Rectal smooth muscle tissue (tissue), 1 donor: ENCODE measurements around the gene NRXN2.

Experiments
- H3K27ac ChIP-seq: one replicate; pipeline ENCODE4 v1.7.0; 2013; ENCODE audit warnings: low read depth, low read length, inconsistent platforms
- H3K27me3 ChIP-seq: one replicate; pipeline ENCODE4 v1.7.0; 2013; ENCODE audit warnings: low read length; ENCODE audit not compliant: control insufficient read depth, insufficient read depth
- H3K36me3 ChIP-seq: one replicate; pipeline ENCODE4 v1.7.0; 2013; ENCODE audit warnings: low read length; ENCODE audit not compliant: control insufficient read depth, insufficient read depth
- H3K4me1 ChIP-seq: one replicate; pipeline ENCODE4 v1.7.0; 2013; ENCODE audit warnings: low read length; ENCODE audit not compliant: control insufficient read depth, insufficient read depth
- H3K4me3 ChIP-seq: one replicate; pipeline ENCODE4 v1.7.0; 2013; ENCODE audit warnings: low read length
- H3K9ac ChIP-seq: one replicate; pipeline ENCODE4 v1.7.0; 2013; ENCODE audit warnings: low read length

NRXN2 gene

DNA sequence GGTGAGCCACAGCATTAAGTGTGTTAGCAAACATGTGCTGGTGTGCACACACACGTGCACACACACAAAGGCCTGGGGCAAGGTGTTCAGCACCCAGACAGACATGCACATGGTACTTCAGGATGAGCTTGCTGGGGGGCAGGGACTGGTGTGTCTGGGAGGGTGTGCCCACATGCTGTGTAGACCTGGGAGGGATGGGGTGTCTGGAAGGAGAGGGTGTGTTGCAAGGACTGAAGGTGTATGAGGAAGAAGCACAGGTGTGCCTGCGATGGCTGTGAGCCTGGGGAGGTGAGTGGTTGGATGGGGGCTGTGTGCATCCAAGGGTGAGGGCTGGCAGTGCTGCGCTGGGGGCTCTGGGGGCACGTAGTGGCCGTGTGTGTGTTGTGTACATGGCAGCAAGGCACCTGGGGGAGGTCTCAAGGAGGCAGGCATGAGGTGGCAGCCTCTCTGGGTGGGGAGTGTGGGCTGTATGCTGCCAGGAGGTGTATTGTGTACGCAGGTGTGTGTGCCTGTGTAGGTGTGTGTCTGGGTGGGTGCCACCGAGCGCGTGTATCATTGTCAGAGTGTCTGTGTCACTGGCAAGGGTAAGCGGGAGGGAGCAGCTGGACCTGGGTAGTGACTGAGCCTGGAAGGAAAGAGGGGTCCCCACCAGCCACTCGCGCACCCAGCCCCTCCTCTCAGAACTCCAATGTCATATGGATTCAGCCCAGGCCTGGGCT is 2.2 kb downstream of the NRXN2 start:
- Histone ChIP-seq H3K9ac (no peak overlapping the region), H3K27me3 (peaks cover 33% of the 10 kb centered on the region), H3K4me3 (no peak overlapping the region), H3K36me3 (no peaks in the 10 kb centered on the region), H3K4me1 (no peaks in the 10 kb centered on the region), H3K27ac (no peak overlapping the region)

DNA sequence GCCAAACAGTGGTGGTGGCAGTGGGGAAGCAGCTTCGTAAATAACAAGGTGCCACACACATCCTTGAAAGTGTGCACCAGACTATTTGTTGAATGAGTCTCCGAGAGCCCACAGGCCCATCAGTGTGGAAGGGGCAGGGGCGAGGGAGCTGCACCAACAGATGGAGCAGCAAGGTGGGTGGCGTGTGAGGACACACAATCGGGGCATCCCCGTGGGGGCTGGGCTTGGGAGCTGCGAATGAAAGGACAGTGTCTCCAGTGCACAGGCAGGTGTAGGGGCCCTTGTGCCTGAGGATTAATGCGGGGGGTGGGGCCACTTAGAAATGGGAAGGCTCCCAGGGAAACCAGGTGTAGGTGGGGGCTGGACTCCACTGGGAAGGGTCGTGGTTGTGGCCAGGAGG is 2.8 kb downstream of the NRXN2 start:
- Histone ChIP-seq H3K4me3 (no peak overlapping the region), H3K27me3 (peaks cover 36% of the 10 kb centered on the region), H3K36me3 (no peaks in the 10 kb centered on the region), H3K9ac (no peak overlapping the region), H3K4me1 (no peaks in the 10 kb centered on the region), H3K27ac (no peak overlapping the region)

DNA sequence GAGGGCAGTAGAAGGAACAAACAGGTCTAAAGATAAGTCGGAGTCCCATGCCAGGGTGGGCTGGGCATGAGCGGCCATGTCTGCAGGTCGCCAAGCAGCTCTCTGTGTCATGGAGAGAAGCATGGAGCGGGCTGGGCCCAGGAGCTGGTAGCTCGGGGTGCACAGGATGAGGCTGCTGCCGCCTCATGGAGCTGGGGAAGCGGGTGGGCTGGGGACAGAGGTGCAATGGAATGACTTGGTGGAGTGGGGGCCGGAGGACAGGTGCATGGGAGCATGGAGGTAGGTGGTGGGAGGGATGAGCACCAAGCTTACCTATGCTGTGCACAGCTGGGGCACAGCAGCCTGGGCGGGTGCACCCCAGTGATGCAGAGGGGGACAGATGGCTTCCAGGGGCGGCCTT is 3.6 kb downstream of the NRXN2 start:
- Histone ChIP-seq H3K36me3 (no peaks in the 10 kb centered on the region), H3K4me1 (no peaks in the 10 kb centered on the region), H3K4me3 (no peak overlapping the region), H3K27me3 (peaks cover 39% of the 10 kb centered on the region), H3K9ac (no peak overlapping the region), H3K27ac (no peak overlapping the region)

DNA sequence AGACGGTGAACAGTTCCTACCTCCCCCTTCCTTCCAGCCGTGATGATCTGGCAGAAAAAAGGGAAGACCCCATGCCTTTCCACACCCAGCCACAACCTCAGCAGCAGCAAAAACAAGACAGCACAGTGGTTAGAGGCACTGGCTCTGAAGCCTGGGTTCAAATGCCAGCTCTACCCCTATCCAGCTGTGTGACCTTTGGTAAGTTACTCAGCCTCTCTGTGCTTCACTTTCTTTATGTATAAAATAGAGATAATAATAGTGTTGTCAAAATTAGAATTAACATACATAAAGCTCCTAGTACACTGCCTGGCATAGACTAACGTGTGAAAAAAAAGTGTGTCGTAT is 4.2 kb downstream of the NRXN2 start:
- Histone ChIP-seq H3K27ac (no peak overlapping the region), H3K9ac (no peak overlapping the region), H3K4me1 (no peaks in the 10 kb centered on the region)

DNA sequence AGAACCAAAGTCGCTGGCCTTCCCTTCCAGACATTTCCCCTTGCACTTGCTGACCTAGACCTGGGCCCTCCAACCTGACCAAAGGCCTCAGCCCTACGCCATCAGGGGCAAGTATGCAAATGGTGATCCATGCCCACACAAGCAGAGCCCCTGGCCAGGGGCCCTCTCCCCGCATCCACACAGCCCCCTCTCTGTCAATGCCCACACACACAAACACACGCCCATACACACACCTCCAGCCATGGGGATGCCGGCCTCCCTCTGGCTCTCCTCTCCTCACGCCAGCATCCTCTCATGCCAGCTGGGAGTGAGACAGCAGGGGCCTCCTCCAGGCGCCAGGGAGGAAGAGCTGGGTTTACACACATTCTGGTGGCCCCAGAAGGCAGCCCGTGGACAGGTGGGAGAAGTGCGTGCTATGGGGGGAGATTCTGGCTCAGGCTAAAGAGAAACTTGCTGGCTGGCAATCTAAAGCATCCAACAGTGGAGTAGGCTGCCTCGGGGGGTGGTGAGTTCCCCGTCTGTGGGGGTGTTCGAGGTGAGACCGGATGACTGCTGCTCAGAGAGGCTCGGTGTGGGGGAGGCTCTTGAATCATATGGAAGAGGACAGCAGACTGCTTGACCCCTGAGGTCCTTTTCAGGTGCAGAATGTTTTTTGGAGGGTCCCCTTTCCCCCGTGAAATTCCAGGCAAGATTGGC is 4.8 kb downstream of the NRXN2 start:
- Histone ChIP-seq H3K27ac (no peak overlapping the region), H3K4me3 (no peak overlapping the region), H3K36me3 (no peaks in the 10 kb centered on the region), H3K4me1 (no peaks in the 10 kb centered on the region), H3K9ac (no peak overlapping the region), H3K27me3 (peaks cover 47% of the 10 kb centered on the region)

More for the DNA sequence above, 4.2 kb downstream of the NRXN2 start:
- Histone ChIP-seq H3K27me3 (peaks cover 45% of the 10 kb centered on the region), H3K36me3 (no peaks in the 10 kb centered on the region), H3K4me3 (no peak overlapping the region)

DNA sequence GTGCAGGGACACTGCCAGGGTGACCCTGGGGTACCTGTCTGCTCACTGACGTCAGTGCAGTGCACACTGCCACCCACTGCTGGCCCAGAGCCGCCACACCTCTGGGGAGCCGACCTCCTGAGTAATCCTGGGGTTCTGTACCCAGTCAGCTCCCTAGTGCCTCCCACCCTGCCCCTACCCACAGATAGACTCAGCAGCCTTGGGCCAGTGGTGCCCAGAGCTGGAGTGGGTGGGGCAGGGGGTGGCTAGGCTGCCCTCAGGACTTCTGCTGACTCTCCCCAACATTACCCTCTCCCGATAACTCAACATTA is 5.8 kb downstream of the NRXN2 start:
- no peaks in the 10 kb centered on the region for H3K36me3 ChIP-seq
- H3K9ac ChIP-seq = no peak overlapping the region
- H3K27ac ChIP-seq = no peak overlapping the region
- no peaks in the 10 kb centered on the region for H3K4me1 ChIP-seq
- H3K27me3 ChIP-seq = peaks cover 56% of the 10 kb centered on the region
- no peak overlapping the region for H3K4me3 ChIP-seq

DNA sequence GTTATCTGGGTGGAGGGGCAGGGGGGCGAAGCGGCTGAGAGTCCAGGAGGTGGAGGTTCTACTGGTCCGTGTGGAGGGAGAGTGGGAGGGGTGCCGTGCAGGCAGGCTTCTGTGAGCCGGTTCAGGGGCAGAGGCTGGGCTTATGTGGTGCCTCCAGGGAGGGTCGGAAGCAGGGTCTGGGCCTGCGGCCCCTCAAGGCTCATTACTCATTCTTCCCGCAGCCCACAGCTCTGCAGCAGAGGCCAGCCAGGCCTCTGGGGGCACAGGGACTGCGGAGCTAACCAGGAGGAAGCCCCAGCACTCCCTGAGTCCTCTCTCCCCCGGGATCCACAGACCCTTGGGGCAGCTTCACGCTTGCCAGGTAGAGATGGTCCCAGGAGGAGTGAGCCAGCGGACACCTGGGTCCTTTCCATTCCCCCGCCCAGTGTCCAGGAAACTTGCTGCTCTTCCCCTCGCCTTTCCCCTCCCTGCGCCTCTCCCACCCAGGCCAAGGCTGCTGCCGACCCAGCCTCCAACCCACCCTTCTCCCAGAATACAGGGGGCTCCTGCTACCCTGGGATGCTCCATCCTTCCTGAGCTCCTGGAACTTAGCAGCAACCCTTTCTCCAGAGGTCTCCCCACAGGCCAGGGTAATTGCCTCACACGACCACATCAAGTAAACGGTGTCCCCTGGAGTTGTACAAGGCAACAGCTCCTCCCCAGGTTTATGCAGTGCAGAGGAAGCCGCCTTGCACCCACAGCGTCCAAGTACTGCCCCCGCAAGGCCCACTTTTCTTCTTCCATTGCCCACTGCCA is 6.3 kb downstream of the NRXN2 start:
- Histone ChIP-seq H3K4me3 (no peak overlapping the region), H3K4me1 (no peaks in the 10 kb centered on the region), H3K27me3 (peaks cover 58% of the 10 kb centered on the region), H3K9ac (no peak overlapping the region), H3K27ac (no peak overlapping the region), H3K36me3 (no peaks in the 10 kb centered on the region)

DNA sequence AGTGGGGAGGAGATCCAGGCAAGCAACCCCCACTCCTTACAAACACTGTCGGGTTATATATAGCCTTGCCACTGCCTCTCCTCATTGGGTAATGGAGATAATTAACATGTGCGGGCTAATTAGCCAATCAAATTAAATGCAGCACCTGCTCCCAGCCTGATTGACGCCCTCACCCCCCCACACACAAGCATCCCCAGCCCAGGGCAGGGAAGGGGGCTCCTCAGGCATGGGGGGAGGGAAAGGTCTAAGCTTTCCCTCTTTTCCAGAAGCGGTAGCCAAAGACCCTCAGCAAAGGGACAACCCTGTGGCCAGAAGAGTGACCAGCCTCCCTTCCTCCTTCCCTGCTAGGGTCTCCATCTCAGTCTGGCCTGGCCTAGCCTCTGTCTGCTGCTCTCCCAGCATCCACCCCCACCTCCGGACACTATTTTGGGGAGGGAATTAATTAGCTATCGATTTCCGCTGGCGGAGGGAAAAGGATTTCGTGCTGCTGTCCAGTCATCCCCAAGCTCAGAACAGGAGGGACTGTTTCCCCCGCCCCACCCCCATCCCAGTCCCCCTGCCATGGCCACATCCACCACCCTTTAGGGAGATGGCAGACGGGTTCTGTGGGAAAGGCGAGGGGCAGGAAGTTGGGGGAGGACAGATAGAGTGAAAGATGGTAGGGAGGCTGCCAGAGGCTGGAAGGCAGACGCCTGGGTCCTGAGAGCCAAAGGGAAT is 7.1 kb downstream of the NRXN2 start:
- Histone ChIP-seq H3K27me3 (peaks cover 59% of the 10 kb centered on the region), H3K4me1 (no peaks in the 10 kb centered on the region)

DNA sequence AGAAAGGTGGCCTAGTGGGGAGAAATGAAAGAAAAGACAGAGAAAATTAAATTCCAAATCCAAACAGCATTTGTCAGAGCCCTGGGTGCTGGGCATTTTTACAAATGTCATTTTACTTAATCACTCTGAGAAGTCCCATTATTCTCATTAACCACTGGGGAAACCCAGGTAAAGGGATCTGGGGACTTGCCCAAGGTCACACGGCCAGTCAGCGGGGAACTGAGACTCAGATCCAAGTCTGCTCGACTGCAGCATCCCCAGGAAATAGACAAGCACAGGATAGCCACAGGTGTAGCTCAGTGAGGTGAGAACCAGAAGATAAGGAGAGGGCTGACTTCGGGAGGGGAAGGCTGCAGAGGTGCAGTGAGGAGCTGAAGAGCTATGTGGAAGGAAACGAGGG is 7.9 kb downstream of the NRXN2 start:
- Histone ChIP-seq H3K36me3 (no peaks in the 10 kb centered on the region), H3K27me3 (peaks cover 59% of the 10 kb centered on the region), H3K4me1 (no peaks in the 10 kb centered on the region), H3K9ac (no peak overlapping the region), H3K27ac (no peak overlapping the region), H3K4me3 (no peak overlapping the region)

More for the DNA sequence above, 7.1 kb downstream of the NRXN2 start:
- Histone ChIP-seq H3K36me3 (no peaks in the 10 kb centered on the region), H3K27ac (no peak overlapping the region), H3K9ac (no peak overlapping the region), H3K4me3 (no peak overlapping the region)

DNA sequence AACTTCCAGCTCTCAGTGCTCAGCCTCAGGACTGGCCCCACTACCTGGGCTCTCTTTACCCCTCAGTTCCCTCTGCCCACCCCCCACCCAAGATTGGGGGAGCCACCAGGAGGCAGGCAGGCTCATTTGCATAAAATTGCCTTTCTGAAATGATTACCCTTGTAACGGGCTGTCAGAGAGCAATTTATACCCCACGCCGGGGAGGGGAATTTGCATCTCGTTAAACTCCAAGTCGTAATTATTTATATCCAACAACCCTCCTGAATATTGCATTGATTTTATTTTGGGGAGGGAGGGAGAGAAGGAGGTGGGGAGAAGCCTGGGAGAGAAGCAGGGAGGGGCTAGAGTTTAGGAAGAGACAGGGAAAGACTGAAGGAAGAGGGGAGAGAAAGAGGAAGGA is 8.3 kb downstream of the NRXN2 start:
- Histone ChIP-seq H3K27me3 (peaks cover 60% of the 10 kb centered on the region), H3K9ac (no peak overlapping the region), H3K4me3 (no peak overlapping the region), H3K27ac (no peak overlapping the region), H3K36me3 (no peaks in the 10 kb centered on the region), H3K4me1 (no peaks in the 10 kb centered on the region)

DNA sequence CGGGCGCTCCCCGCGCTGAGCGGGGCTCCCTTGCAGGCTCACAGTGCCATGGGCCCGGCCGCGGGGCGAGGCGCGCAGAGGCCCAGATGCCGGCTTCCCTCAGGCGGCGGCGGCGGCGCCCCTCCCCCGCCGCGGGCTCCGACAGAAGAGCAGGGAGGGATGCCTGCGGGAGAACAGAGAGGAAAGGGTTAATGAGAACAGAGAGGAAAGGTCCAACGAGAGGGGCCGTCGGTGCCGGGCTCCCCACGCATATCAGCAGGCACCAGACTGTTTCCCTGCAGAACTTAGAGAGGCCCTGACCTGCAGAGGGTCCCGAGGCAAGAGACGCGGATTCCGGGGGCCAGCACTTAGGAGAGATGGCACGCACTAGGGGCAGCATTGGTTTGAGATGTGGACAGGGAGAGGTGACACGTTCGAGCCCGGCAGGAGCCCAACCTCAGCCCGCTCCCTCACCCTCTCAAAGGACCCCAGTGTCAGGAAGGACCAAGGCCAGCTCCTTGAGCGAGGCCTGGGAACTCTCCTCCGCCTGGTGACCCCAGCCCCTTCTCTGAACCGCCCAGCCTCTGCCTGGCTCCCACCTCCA is 9.1 kb downstream of the NRXN2 start:
- H3K4me3 ChIP-seq = no peak overlapping the region
- H3K36me3 ChIP-seq = no peaks in the 10 kb centered on the region
- no peak overlapping the region for H3K9ac ChIP-seq
- H3K27ac ChIP-seq = no peak overlapping the region
- no peaks in the 10 kb centered on the region for H3K4me1 ChIP-seq
- peaks cover 57% of the 10 kb centered on the region for H3K27me3 ChIP-seq
